ENCODE data around the gene CIB4.

The CIB4 gene

DNA sequence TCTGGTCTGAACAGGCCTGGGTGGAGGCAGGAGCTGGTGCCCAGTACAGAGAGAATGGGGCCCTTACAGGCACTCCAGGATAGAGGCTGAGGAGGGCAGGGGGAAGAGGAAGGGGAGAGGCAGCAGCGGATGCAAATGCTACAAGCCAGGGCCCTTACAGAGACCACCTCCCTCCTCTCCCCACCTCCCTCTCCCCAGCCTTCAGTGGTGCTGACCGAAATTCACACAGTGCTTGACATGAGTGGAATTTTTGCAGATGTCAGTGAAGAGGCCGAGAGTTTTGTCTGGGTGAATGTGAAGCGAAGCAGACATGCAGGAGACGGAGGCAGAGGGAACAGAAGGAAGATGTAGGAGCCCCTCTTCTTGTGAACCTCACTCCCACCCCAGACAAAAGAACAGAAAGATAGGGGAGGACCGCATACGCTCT lies 31.9 kb downstream of the CIB4 start:
- TF ChIP-seq CSDC2 (CRISPR knock-in tag; IDR thresholded peaks at IDR 0.05) (no peak), ZC3H10 (CRISPR knock-in tag; IDR thresholded peaks at IDR 0.05) (no peak), BACH2 (CRISPR knock-in tag; IDR thresholded peaks at IDR 0.05; ENCODE audit: borderline replicate concordance) (no peak), GLIS3 (CRISPR knock-in tag; IDR thresholded peaks at IDR 0.05) (no peak), ARNTL (CRISPR knock-in tag; IDR thresholded peaks at IDR 0.05; ENCODE audit: borderline replicate concordance, low read depth) (no peak)
- TF ChIP-seq, protein P1, sequence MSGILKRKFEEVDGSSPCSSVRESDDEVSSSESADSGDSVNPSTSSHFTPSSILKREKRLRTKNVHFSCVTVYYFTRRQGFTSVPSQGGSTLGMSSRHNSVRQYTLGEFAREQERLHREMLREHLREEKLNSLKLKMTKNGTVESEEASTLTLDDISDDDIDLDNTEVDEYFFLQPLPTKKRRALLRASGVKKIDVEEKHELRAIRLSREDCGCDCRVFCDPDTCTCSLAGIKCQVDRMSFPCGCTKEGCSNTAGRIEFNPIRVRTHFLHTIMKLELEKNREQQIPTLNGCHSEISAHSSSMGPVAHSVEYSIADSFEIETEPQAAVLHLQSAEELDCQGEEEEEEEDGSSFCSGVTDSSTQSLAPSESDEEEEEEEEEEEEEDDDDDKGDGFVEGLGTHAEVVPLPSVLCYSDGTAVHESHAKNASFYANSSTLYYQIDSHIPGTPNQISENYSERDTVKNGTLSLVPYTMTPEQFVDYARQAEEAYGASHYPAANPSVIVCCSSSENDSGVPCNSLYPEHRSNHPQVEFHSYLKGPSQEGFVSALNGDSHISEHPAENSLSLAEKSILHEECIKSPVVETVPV (CRISPR knock-in tag; IDR thresholded peaks at IDR 0.05) = no peak
- TF ChIP-seq, protein P2, sequence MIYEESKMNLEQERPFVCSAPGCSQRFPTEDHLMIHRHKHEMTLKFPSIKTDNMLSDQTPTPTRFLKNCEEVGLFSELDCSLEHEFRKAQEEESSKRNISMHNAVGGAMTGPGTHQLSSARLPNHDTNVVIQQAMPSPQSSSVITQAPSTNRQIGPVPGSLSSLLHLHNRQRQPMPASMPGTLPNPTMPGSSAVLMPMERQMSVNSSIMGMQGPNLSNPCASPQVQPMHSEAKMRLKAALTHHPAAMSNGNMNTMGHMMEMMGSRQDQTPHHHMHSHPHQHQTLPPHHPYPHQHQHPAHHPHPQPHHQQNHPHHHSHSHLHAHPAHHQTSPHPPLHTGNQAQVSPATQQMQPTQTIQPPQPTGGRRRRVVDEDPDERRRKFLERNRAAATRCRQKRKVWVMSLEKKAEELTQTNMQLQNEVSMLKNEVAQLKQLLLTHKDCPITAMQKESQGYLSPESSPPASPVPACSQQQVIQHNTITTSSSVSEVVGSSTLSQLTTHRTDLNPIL (CRISPR knock-in tag; IDR thresholded peaks at IDR 0.05; ENCODE audit: low read depth) = no peak
- ATAC-seq = no peak

DNA sequence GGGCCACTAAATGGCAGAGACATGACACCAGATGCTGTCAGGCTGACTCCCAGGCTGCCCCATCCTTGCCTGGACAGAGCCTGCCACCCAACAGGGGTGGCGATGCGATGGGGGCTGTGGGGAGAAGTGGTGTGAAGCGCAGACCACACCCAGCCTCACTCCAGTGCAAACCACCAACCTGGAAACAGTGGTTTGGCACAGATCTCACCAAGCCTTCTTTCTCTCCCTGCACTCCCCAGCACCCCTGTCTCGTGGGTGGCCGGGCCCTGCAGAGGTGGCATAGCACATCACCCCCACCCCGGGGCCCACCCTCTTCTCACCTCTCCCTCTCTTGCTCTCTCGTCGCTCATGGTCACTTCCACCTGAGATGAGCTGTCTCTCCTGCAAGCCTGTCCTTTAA lies 32.6 kb downstream of the CIB4 start:
- TF ChIP-seq TCF4 (CRISPR knock-in tag; IDR thresholded peaks at IDR 0.05; ENCODE audit: borderline replicate concordance) = no peak
- no peak for ATAC-seq

DNA sequence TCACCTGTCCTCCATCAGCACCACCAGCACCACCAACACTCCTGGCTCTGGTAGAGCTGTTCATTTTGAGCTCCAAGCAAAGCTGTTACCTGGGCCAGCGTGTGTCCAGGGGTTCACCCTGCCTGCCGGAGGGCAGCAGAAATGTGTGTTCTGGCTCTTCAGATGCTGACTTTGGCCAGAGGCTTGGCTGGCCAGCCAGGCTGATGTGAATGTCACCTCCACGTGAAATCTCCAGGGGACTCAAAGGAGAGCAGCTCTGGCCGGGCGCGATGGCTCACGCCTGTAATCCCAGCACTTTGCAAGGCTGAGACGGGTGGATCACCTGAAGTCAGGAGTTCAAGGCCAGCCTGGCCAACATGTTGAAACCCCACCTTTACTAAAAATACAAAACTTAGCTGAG lies 33.5 kb downstream of the CIB4 start:
- TF ChIP-seq PPARA (CRISPR knock-in tag; IDR thresholded peaks at IDR 0.05; ENCODE audit: borderline replicate concordance) (no peak), TCF4 (CRISPR knock-in tag; IDR thresholded peaks at IDR 0.05; ENCODE audit: borderline replicate concordance) (no peak)
- TF ChIP-seq, protein P2 (CRISPR knock-in tag; IDR thresholded peaks at IDR 0.05; ENCODE audit: low read depth) = no peak
- TF ChIP-seq, protein P3, sequence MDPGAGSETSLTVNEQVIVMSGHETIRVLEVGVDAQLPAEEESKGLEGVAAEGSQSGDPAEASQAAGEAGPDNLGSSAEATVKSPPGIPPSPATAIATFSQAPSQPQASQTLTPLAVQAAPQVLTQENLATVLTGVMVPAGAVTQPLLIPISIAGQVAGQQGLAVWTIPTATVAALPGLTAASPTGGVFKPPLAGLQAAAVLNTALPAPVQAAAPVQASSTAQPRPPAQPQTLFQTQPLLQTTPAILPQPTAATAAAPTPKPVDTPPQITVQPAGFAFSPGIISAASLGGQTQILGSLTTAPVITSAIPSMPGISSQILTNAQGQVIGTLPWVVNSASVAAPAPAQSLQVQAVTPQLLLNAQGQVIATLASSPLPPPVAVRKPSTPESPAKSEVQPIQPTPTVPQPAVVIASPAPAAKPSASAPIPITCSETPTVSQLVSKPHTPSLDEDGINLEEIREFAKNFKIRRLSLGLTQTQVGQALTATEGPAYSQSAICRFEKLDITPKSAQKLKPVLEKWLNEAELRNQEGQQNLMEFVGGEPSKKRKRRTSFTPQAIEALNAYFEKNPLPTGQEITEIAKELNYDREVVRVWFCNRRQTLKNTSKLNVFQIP (CRISPR knock-in tag; IDR thresholded peaks at IDR 0.05; ENCODE audit: borderline replicate concordance, low read depth) = no peak
- no peak for ATAC-seq

DNA sequence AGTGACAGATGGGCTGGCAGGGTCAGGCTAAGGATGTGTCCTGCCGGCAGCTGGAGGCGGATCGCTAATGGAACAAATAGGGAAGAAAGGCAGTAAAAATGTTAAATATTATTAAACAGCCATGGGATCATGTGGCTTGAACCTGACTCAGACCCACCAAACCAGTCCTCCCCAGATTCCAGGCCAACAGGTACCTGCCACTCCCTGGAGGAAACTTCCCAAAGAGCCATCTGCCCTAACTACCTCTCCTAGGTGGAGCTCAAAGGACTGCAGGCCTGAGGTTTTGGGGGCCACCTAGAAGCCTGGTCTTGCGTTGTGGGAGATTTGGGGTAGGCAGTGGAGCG lies 34.3 kb downstream of the CIB4 start:
- ATAC-seq = no peak
- TF ChIP-seq ARNTL (CRISPR knock-in tag; IDR thresholded peaks at IDR 0.05; ENCODE audit: borderline replicate concordance, low read depth) (no peak), ZNF70 (CRISPR knock-in tag; IDR thresholded peaks at IDR 0.05) (no peak), CSDC2 (CRISPR knock-in tag; IDR thresholded peaks at IDR 0.05) (no peak), ZFP30 (CRISPR knock-in tag; IDR thresholded peaks at IDR 0.05) (no peak), OSR1 (CRISPR knock-in tag; IDR thresholded peaks at IDR 0.05) (no peak), ZFP3 (CRISPR knock-in tag; IDR thresholded peaks at IDR 0.05) (no peak)

DNA sequence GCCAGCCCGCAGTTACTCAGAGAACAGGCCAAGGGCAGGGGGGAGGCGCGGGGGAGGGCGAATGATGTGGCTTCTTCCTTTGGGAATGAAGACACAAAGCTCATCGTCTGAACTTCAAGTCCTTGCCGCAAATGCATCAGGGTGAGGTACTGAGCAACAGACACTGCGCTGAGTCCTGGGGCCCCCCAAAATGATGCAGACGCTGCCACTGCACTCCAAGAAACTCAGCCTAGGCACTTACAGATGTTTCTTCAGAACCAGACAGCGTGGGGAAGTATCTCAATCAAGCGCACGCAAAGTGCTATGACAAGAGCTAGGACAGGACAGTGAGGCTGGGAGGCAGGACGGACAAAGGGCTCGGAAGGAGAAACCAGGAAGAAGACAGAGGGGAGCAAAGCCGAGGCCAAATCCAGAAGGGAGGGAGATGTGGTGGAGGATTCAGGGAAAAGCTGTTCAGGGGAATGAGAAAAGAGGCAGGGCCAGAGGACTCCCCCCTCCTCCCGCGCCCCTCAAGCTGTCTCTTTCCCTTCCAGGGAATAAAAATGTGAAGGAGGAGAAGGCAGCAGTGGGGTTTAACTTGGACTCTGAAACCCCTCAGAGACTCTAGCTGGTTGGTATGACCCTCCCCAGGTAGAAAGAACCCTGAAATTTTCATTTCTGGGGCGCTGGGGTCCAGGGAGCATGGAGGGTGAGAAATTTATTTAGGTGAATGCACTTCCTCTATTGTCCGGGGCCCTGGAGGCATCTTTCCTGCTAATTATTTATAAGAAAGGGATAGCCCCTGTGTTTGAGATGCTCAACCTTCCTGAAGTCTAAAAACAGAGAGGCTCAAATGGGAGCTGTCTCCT lies 34.9 kb downstream of the CIB4 start:
- no peak; the same call in 2 of the 3 replicates for ATAC-seq
- TF ChIP-seq ZNF565 (CRISPR knock-in tag; conservative IDR thresholded peaks at IDR 0.05; ENCODE audit: low read depth) (no peak), PPARA (CRISPR knock-in tag; IDR thresholded peaks at IDR 0.05; ENCODE audit: borderline replicate concordance) (no peak), GLIS3 (CRISPR knock-in tag; IDR thresholded peaks at IDR 0.05) (no peak), RARB (CRISPR knock-in tag; IDR thresholded peaks at IDR 0.05) (no peak), CSDC2 (CRISPR knock-in tag; IDR thresholded peaks at IDR 0.05) (no peak), ZFP30 (CRISPR knock-in tag; IDR thresholded peaks at IDR 0.05) (no peak), OSR1 (CRISPR knock-in tag; IDR thresholded peaks at IDR 0.05) (no peak), ZFP3 (CRISPR knock-in tag; IDR thresholded peaks at IDR 0.05) (no peak), TOX (CRISPR knock-in tag; IDR thresholded peaks at IDR 0.05; ENCODE audit: borderline replicate concordance) (no peak)
- TF ChIP-seq, protein P2 (CRISPR knock-in tag; IDR thresholded peaks at IDR 0.05; ENCODE audit: low read depth) = no peak
- TF ChIP-seq, protein P4, sequence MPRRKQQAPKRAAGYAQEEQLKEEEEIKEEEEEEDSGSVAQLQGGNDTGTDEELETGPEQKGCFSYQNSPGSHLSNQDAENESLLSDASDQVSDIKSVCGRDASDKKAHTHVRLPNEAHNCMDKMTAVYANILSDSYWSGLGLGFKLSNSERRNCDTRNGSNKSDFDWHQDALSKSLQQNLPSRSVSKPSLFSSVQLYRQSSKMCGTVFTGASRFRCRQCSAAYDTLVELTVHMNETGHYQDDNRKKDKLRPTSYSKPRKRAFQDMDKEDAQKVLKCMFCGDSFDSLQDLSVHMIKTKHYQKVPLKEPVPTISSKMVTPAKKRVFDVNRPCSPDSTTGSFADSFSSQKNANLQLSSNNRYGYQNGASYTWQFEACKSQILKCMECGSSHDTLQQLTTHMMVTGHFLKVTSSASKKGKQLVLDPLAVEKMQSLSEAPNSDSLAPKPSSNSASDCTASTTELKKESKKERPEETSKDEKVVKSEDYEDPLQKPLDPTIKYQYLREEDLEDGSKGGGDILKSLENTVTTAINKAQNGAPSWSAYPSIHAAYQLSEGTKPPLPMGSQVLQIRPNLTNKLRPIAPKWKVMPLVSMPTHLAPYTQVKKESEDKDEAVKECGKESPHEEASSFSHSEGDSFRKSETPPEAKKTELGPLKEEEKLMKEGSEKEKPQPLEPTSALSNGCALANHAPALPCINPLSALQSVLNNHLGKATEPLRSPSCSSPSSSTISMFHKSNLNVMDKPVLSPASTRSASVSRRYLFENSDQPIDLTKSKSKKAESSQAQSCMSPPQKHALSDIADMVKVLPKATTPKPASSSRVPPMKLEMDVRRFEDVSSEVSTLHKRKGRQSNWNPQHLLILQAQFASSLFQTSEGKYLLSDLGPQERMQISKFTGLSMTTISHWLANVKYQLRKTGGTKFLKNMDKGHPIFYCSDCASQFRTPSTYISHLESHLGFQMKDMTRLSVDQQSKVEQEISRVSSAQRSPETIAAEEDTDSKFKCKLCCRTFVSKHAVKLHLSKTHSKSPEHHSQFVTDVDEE (CRISPR knock-in tag; IDR thresholded peaks at IDR 0.05) = no peak

All from SK-N-SH treated with all-trans-retinoic acid at 6 μM for 48 hours (cell line).